Thoracic aorta (tissue), 2 donors: Measurements from ENCODE around the gene HIPK4. TPM values are rescaled to one million over a fixed set of nuclear protein-coding genes. Genes with fewer than 3 reads are reported as not detected.
A peak's percentile ranks its signal among the peaks of the same experiment; 100 is the strongest.

ENCODE experiments used
- ATAC-seq: fragments of 150-250 bp; one replicate; pipeline ENCODE4 v1.8.0; 2017; ENCODE audit warnings: low read depth; ENCODE audit not compliant: insufficient number of reproducible peaks, low FRiP score
- DNase-seq: peaks from one replicate; pipeline ENCODE4 v3.0.0-alpha.2; 2020; ENCODE audit warnings: low spot score
- H3K27ac ChIP-seq, 2 donors: fragments of 200-600 bp; sonication (generic); 1 replicate in 1 of 2; 2 replicates in 1 of 2; pipeline ENCODE4 v1.5.1; 2016; ENCODE audit warnings: mild to moderate bottlenecking in 2 of 2, moderate library complexity in 2 of 2
- H3K27me3 ChIP-seq: fragments of 200-600 bp; sonication (generic); replicated peaks from 2 replicates; pipeline ENCODE4 v1.6.0; 2016; ENCODE audit warnings: mild to moderate bottlenecking; ENCODE audit not compliant: insufficient read depth
- H3K36me3 ChIP-seq: fragments of 200-600 bp; sonication (generic); one replicate; pipeline ENCODE4 v1.5.1; 2016
- H3K4me1 ChIP-seq, 2 donors: fragments of 200-600 bp; sonication (generic); 1 replicate in 1 of 2; 2 replicates in 1 of 2; pipeline versions ENCODE4 v1.5.1 to v1.6.0; 2016; ENCODE audit warnings: low read depth in 2 of 2, mild to moderate bottlenecking in 1 of 2; ENCODE audit not compliant: control insufficient read depth in 1 of 2
- H3K4me3 ChIP-seq: fragments of 200-600 bp; sonication (generic); 2 replicates; pipeline ENCODE4 v1.5.1; 2016; ENCODE audit warnings: mild to moderate bottlenecking
- H3K9me3 ChIP-seq: fragments of 200-600 bp; sonication (generic); 2 replicates; pipeline ENCODE4 v1.5.1; 2016
- CTCF ChIP-seq: fragments of 200-600 bp; sonication (generic); IDR thresholded peaks from one replicate; pipeline ENCODE4 v1.5.1; 2019; ENCODE audit warnings: antibody characterized with exemption
- total RNA-seq, 2 donors: library from RNA; depleted of rRNA; stranded (reverse); fragments of >200 nt; gene quantifications; one replicate each; pipeline versions ENCODE4 v1.1.0 to v1.2.3, GENCODE V29; 2016

HIPK4 gene
- total RNA-seq, 2 donors from 2014 or later = not detected

GRCh38 chr19:40407714-40408597, 18.0 kb upstream of the HIPK4 start:
- Histone ChIP-seq H3K27ac (no peak overlapping the region), H3K4me3 (no peak overlapping the region), H3K9me3 (no peaks in the 10 kb centered on the region), H3K27me3 (no peaks in the 10 kb centered on the region), H3K4me1 (peaks cover 7 to 21% of the 10 kb centered on the region in 2 donors), H3K36me3 (no peaks in the 10 kb centered on the region)
- no peak for TF ChIP-seq CTCF
- DNase-seq (no peak), ATAC-seq (no peak)

GRCh38 chr19:40403262-40403984, 13.4 kb upstream of the HIPK4 start:
- peak; percentile 73 for ATAC-seq
- H3K27ac ChIP-seq = peak overlapping the region; percentile 77 to 86
- peaks cover 5 to 14% of the 10 kb centered on the region in 2 donors for H3K4me1 ChIP-seq
- no peaks in the 10 kb centered on the region for H3K9me3 ChIP-seq
- no peaks in the 10 kb centered on the region for H3K36me3 ChIP-seq
- no peaks in the 10 kb centered on the region for H3K27me3 ChIP-seq
- H3K4me3 ChIP-seq = peak overlapping the region; percentile 83
- peak; percentile 79 for DNase-seq
- TF ChIP-seq CTCF = no peak

- no peaks in the 10 kb centered on the region for H3K36me3 ChIP-seq
- no peaks in the 10 kb centered on the region for H3K9me3 ChIP-seq
- no peak for TF ChIP-seq CTCF
- H3K27ac ChIP-seq = no peak overlapping the region
- DNase-seq (no peak), ATAC-seq (no peak)
- H3K27me3 ChIP-seq = no peaks in the 10 kb centered on the region
- no peak overlapping the region for H3K4me3 ChIP-seq
- peaks cover 5 to 14% of the 10 kb centered on the region in 2 donors for H3K4me1 ChIP-seq
These were observed 10.6 kb upstream of the HIPK4 start for GRCh38 chr19:40400559-40400958.

GRCh38 chr19:40398417-40399131, 8.6 kb upstream of the HIPK4 start:
- no peak overlapping the region for H3K4me3 ChIP-seq
- DNase-seq = no peak
- TF ChIP-seq CTCF = no peak
- ATAC-seq = no peak
- no peaks in the 10 kb centered on the region for H3K9me3 ChIP-seq
- H3K27ac ChIP-seq = no peak overlapping the region
- H3K27me3 ChIP-seq = no peaks in the 10 kb centered on the region
- H3K36me3 ChIP-seq = no peaks in the 10 kb centered on the region
- H3K4me1 ChIP-seq = peaks cover 5 to 7% of the 10 kb centered on the region in 2 donors

- no peak for TF ChIP-seq CTCF
- ATAC-seq = no peak
- Histone ChIP-seq H3K9me3 (no peaks in the 10 kb centered on the region), H3K4me3 (no peak overlapping the region), H3K4me1 (no peaks in the 10 kb centered on the region), H3K27me3 (no peaks in the 10 kb centered on the region), H3K36me3 (no peaks in the 10 kb centered on the region), H3K27ac (no peak overlapping the region)
- no peak for DNase-seq
These were observed 7.6 kb upstream of the HIPK4 start for GRCh38 chr19:40397568-40397906.
